Measurements from ENCODE around the gene RAB4A. TPM values are rescaled to one million over a fixed set of nuclear protein-coding genes. Genes with fewer than 3 reads are reported as not detected.
"Not testable (repeated sequence)": the region's sequence is repeated elsewhere in the genome, so short reads cannot be mapped to it uniquely, and the experiment has no call there.

RAB4A gene
- total and polyA plus RNA-seq, 10 of the 15 experiments (the other 5 are each of a cell fraction or from before 2014, with no cell fraction given) = 4.0 to 35.8 (median 17.7) TPM

- H3K9me3 ChIP-seq (replicated peaks; ENCODE audit: control insufficient read depth, insufficient read depth, low read length); RAD21 ChIA-PET (ENCODE audit: unreplicated experiment); SMC1A ChIA-PET (ENCODE audit: uncharacterized antibody, unreplicated experiment); H3K9ac ChIP-seq (ENCODE audit: control insufficient read depth, insufficient read depth, low read length); FAIRE-seq; H3K27me3 ChIP-seq (replicated peaks in 1 of 2; ENCODE audit: control insufficient read depth in 2 of 2, insufficient read depth in 2 of 2, low read length in 1 of 2); intact Hi-C loops (cut with micrococcal nuclease; ENCODE audit: unreplicated experiment); H3K4me3 ChIP-seq; H3K36me3 ChIP-seq (ENCODE audit: control insufficient read depth in 2 of 2, insufficient read depth in 2 of 2, low read length in 1 of 2); BruUV-seq (replicated peaks); H2AFZ ChIP-seq (ENCODE audit: control insufficient read depth, low read depth, low read length); H3K27ac ChIP-seq (ENCODE audit: control insufficient read depth, insufficient read depth); POLR2A ChIA-PET; CTCF ChIA-PET; H3K79me2 ChIP-seq (ENCODE audit: control insufficient read depth, insufficient read depth, low read length); DNase-seq (ENCODE audit: low read depth, low spot score); H4K20me1 ChIP-seq (ENCODE audit: control insufficient read depth, insufficient read depth); in situ Hi-C loops (cut with MboI): not testable (repeated sequence)
- peak; percentile 50 for ATAC-seq
- WGBS (ENCODE audit: insufficient coverage, insufficient replicate concordance, low lambda C conversion rate, missing lambda C conversion rate) = 78% methylated on average over 5 of the region's 6 CpGs
- Histone ChIP-seq H3K4me2 (ENCODE audit: control insufficient read depth, insufficient read depth) (0 out of 2 replicates have a peak overlapping the region, but pooled peaks have one; percentile 9), H3K4me1 (ENCODE audit: control insufficient read depth, insufficient read depth, low read length) (peaks cover 26% of the 10 kb centered on the region)
- TF ChIP-seq RUNX3 (IDR thresholded peaks at IDR 0.05; ENCODE audit: low read length) = peak; percentile 42; the same call in 1 of the 2 replicates
Measured at GRCh38 chr1:229327765-229328164, 56.9 kb downstream of the RAB4A start.

GRCh38 chr1:229328598-229329362, 57.9 kb downstream of the RAB4A start:
- peaks cover 0 to 3% of the 10 kb centered on the region in 2 experiments; a peak in 1 of 4 replicates for H3K36me3 ChIP-seq (ENCODE audit: control insufficient read depth in 2 of 2, insufficient read depth in 2 of 2, low read length in 1 of 2)
- no TSS peak for BruUV-seq (replicated peaks)
- no peaks in the 10 kb centered on the region for H3K27me3 ChIP-seq (replicated peaks in 1 of 2; ENCODE audit: control insufficient read depth in 2 of 2, insufficient read depth in 2 of 2, low read length in 1 of 2)
- ChIA-PET SMC1A (ENCODE audit: uncharacterized antibody, unreplicated experiment) (no interaction called here), RAD21 (ENCODE audit: unreplicated experiment) (no interaction called here), POLR2A (no interaction called here), CTCF (interaction anchor here (0.6 kb wide), 1 partner anchor 29 kb away, joined by 3 read pairs; no protein-coding TSS in a partner anchor)
- no peaks in the 10 kb centered on the region for H3K9me3 ChIP-seq (replicated peaks; ENCODE audit: control insufficient read depth, insufficient read depth, low read length)
- in situ Hi-C loops (cut with MboI) (no loop called here), intact Hi-C loops (cut with micrococcal nuclease; ENCODE audit: unreplicated experiment) (no loop called here)
- 55% methylated on average over 7 of the region's 7 CpGs for WGBS (ENCODE audit: insufficient coverage, insufficient replicate concordance, low lambda C conversion rate, missing lambda C conversion rate)
- H3K4me2 ChIP-seq (ENCODE audit: control insufficient read depth, insufficient read depth) = peak overlapping the region; percentile 33; the same call in 1 of the 2 replicates
- H3K27ac ChIP-seq (ENCODE audit: control insufficient read depth, insufficient read depth) = no peak overlapping the region
- no peaks in the 10 kb centered on the region for H3K79me2 ChIP-seq (ENCODE audit: control insufficient read depth, insufficient read depth, low read length)
- H3K4me1 ChIP-seq (ENCODE audit: control insufficient read depth, insufficient read depth, low read length) = peaks cover 26% of the 10 kb centered on the region
- no peak for TF ChIP-seq TCF7 (IDR thresholded peaks at IDR 0.05; ENCODE audit: borderline replicate concordance)
- no peak for TF ChIP-seq SMAD1 (IDR thresholded peaks at IDR 0.05; ENCODE audit: low read depth, partially characterized antibody)
- peak; percentile 40; the same call in 1 of the 2 replicates for TF ChIP-seq SPI1 (IDR thresholded peaks at IDR 0.05; ENCODE audit: borderline replicate concordance, insufficient read depth, low read depth, low read length)
- no peak overlapping the region for H3K9ac ChIP-seq (ENCODE audit: control insufficient read depth, insufficient read depth, low read length)
- ATAC-seq = peak; percentile 24; the same call in 2 of the 3 replicates
- no peak overlapping the region for H2AFZ ChIP-seq (ENCODE audit: control insufficient read depth, low read depth, low read length)
- FAIRE-seq = peak; percentile 38
- H3K4me3 ChIP-seq = no peak overlapping the region
- no peak for DNase-seq (ENCODE audit: low read depth, low spot score)
- H4K20me1 ChIP-seq (ENCODE audit: control insufficient read depth, insufficient read depth) = no peaks in the 10 kb centered on the region
